Esophagus muscularis mucosa (tissue), 3 donors: Measurements from ENCODE around the gene REXO4.

Experiments used
- CTCF ChIP-seq, 3 experiments: fragments of 200-600 bp in 2 of 3; fragments of 450-650 bp in 1 of 3; sonication (generic) in 2 of 3; IDR thresholded peaks; one replicate each; pipeline ENCODE4 v1.5.1; 2017 to 2019; ENCODE audit warnings: antibody characterized with exemption in 3 of 3, mild to moderate bottlenecking in 2 of 3, moderate library complexity in 1 of 3
- POLR2AphosphoS5 ChIP-seq, 2 donors: sonication (generic); formaldehyde crosslinking; IDR thresholded peaks; one replicate each; pipeline ENCODE4 v1.6.1; 2017; ENCODE audit warnings: antibody characterized with exemption in 2 of 2

- TF ChIP-seq POLR2AphosphoS5 (IDR thresholded peaks at IDR 0.05) (no peak), CTCF (IDR thresholded peaks at IDR 0.05) (no peak)
Observed at GRCh38 chr9:133405508-133406438, 12.0 kb downstream of the REXO4 start.
